ENCODE results near the gene PTGES3. TPM values are rescaled to one million over a fixed set of nuclear protein-coding genes. Genes with fewer than 3 reads are reported as not detected.

The PTGES3 gene
- polyA plus RNA-seq, 3 donors, result 46.1 to 232 (median 187) TPM

GRCh38 chr12:56699020-56699661 lies 11.1 kb upstream of the PTGES3 start:
- Histone ChIP-seq H3K9ac (ENCODE audit: insufficient read depth, low read length, poor library complexity, severe bottlenecking) (no peak overlapping the region), H3K4me2 (replicated peaks; ENCODE audit: extremely low read depth, low read length, poor library complexity, severe bottlenecking) (no peak overlapping the region), H3K79me2 (ENCODE audit: insufficient read depth, low read length) (peaks cover 9% of the 10 kb centered on the region), H3K4me1 (ENCODE audit: control insufficient read depth in 1 of 2, insufficient read depth in 2 of 2, low read length in 2 of 2) (peaks cover 38 to 44% of the 10 kb centered on the region in 2 donors), H3K27me3 (ENCODE audit: control insufficient read depth in 2 of 2, insufficient read depth in 2 of 2, low read length in 2 of 2) (no peaks in the 10 kb centered on the region), H4K20me1 (ENCODE audit: insufficient read depth, low read length) (no peaks in the 10 kb centered on the region), H3K4me3 (replicated peaks in 1 of 3; ENCODE audit: low read depth in 2 of 3, low read length in 3 of 3) (peak overlapping the region in 1 of 3 experiments; percentile 47), H3K36me3 (replicated peaks in 1 of 2; ENCODE audit: control insufficient read depth in 1 of 2, insufficient read depth in 2 of 2, low read length in 2 of 2) (no peaks in the 10 kb centered on the region), H3K27ac (ENCODE audit: low read depth in 1 of 2, low read length in 2 of 2) (peak overlapping the region; percentile 80 to 88), H2AFZ (ENCODE audit: insufficient read depth, low read depth, low read length, poor library complexity, severe bottlenecking) (no peak overlapping the region), H3K9me3 (replicated peaks in 1 of 2; ENCODE audit: control insufficient read depth in 1 of 2, insufficient read depth in 1 of 2, low read length in 2 of 2) (no peaks in the 10 kb centered on the region)
- Mint-ChIP-seq H3K36me3 (no peaks in the 10 kb centered on the region), H3K4me1 (peaks cover 32% of the 10 kb centered on the region), H3K27me3 (ENCODE audit: low read depth in 3 of 3) (peaks cover 0 to 3% (median 0%) of the 10 kb centered on the region in 3 donors), H3K4me3 (no peak overlapping the region), H3K27ac (peak overlapping the region; percentile 95 to 99 (median 97)), H3K9me3 (no peaks in the 10 kb centered on the region)
- intact Hi-C loops (cut with micrococcal nuclease), result no loop called here
- no peak for TF ChIP-seq CTCF (IDR thresholded peaks at IDR 0.05)
- WGBS (ENCODE audit: insufficient coverage), result 38% methylated on average over 2 of the region's 3 CpGs
- DNase-seq, result peak; percentile 61 to 80 (median 78)

GRCh38 chr12:56695327-56696101 lies 7.4 kb upstream of the PTGES3 start:
- no peak overlapping the region for H3K4me3 ChIP-seq (replicated peaks in 1 of 3; ENCODE audit: low read depth in 2 of 3, low read length in 3 of 3)
- DNase-seq, result no peak
- H3K9me3 Mint-ChIP-seq, result peaks cover 0 to 3% (median 0%) of the 10 kb centered on the region in 7 donors
- H3K4me1 ChIP-seq (ENCODE audit: control insufficient read depth in 1 of 2, insufficient read depth in 2 of 2, low read length in 2 of 2), result peaks cover 19 to 25% of the 10 kb centered on the region in 2 donors
- H3K27me3 ChIP-seq (ENCODE audit: control insufficient read depth in 2 of 2, insufficient read depth in 2 of 2, low read length in 2 of 2), result no peaks in the 10 kb centered on the region
- H3K27ac ChIP-seq (ENCODE audit: low read depth in 1 of 2, low read length in 2 of 2), result no peak overlapping the region
- H3K4me1 Mint-ChIP-seq, result peaks cover 17% of the 10 kb centered on the region
- no peak overlapping the region for H3K4me2 ChIP-seq (replicated peaks; ENCODE audit: extremely low read depth, low read length, poor library complexity, severe bottlenecking)
- H2AFZ ChIP-seq (ENCODE audit: insufficient read depth, low read depth, low read length, poor library complexity, severe bottlenecking), result no peak overlapping the region
- WGBS (ENCODE audit: insufficient coverage), result 100% methylated on average over 1 of the region's 2 CpGs
- no peaks in the 10 kb centered on the region for H3K36me3 Mint-ChIP-seq
- peaks cover 4% of the 10 kb centered on the region for H3K79me2 ChIP-seq (ENCODE audit: insufficient read depth, low read length)
- no peaks in the 10 kb centered on the region for H4K20me1 ChIP-seq (ENCODE audit: insufficient read depth, low read length)
- H3K9me3 ChIP-seq (replicated peaks in 1 of 2; ENCODE audit: control insufficient read depth in 1 of 2, insufficient read depth in 1 of 2, low read length in 2 of 2), result no peaks in the 10 kb centered on the region
- H3K9ac ChIP-seq (ENCODE audit: insufficient read depth, low read length, poor library complexity, severe bottlenecking), result no peak overlapping the region
- intact Hi-C loops (cut with micrococcal nuclease), result no loop called here
- H3K27me3 Mint-ChIP-seq (ENCODE audit: low read depth in 3 of 3), result peaks cover 0 to 3% (median 0%) of the 10 kb centered on the region in 3 donors
- no peak overlapping the region for H3K4me3 Mint-ChIP-seq
- no peaks in the 10 kb centered on the region for H3K36me3 ChIP-seq (replicated peaks in 1 of 2; ENCODE audit: control insufficient read depth in 1 of 2, insufficient read depth in 2 of 2, low read length in 2 of 2)
- no peak for TF ChIP-seq CTCF (IDR thresholded peaks at IDR 0.05)
- H3K27ac Mint-ChIP-seq, result peak overlapping the region in 1 of 7 donors; percentile 72
